Measurements from ENCODE around the gene MYT1. TPM values are rescaled to one million over a fixed set of nuclear protein-coding genes. Genes with fewer than 3 reads are reported as not detected.

MYT1 gene
- total RNA-seq, 1 donor from 2014 or later, result not detected

DNA sequence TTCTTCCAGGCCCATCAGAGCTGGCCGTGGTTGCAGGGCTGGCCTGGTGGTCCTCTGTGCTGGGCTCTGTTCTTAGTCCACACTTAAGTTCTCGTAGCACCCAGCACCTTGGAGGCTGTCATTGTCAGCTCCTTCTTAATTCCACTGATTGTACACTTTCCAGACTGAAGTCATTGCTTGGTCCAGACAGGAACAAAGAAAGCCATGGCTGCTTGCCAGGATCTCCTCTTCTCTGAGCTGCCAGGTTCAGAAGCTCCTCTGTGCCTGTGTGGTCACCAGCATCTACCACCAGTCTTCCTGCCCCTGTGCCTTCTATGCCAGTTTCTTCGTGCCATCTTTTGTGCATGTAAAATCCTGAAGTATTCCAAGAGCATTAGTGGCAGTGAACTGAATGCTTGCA is 51.8 kb downstream of the MYT1 start:
- no peaks in the 10 kb centered on the region for H3K36me3 ChIP-seq
- intact Hi-C loops (cut with DNase I), result no loop called here
- no peak overlapping the region for H3K27ac ChIP-seq
- peaks cover 12% of the 10 kb centered on the region for H3K4me1 ChIP-seq
- no peaks in the 10 kb centered on the region for H3K27me3 ChIP-seq (ENCODE audit: low read depth)
- DNase-seq, result no peak
- no peak for ATAC-seq
- no peaks in the 10 kb centered on the region for H3K9me3 ChIP-seq
- TF ChIP-seq, protein P1, sequence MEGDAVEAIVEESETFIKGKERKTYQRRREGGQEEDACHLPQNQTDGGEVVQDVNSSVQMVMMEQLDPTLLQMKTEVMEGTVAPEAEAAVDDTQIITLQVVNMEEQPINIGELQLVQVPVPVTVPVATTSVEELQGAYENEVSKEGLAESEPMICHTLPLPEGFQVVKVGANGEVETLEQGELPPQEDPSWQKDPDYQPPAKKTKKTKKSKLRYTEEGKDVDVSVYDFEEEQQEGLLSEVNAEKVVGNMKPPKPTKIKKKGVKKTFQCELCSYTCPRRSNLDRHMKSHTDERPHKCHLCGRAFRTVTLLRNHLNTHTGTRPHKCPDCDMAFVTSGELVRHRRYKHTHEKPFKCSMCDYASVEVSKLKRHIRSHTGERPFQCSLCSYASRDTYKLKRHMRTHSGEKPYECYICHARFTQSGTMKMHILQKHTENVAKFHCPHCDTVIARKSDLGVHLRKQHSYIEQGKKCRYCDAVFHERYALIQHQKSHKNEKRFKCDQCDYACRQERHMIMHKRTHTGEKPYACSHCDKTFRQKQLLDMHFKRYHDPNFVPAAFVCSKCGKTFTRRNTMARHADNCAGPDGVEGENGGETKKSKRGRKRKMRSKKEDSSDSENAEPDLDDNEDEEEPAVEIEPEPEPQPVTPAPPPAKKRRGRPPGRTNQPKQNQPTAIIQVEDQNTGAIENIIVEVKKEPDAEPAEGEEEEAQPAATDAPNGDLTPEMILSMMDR (IDR thresholded peaks at IDR 0.05), result no peak
- H3K4me3 ChIP-seq, result no peak overlapping the region

GRCh38 chr20:64216910-64217309 is 52.7 kb downstream of the MYT1 start:
- no peaks in the 10 kb centered on the region for H3K9me3 ChIP-seq
- ATAC-seq, result no peak
- TF ChIP-seq, protein P1 (IDR thresholded peaks at IDR 0.05), result no peak
- intact Hi-C loops (cut with DNase I), result no loop called here
- no peak for DNase-seq
- H3K27ac ChIP-seq, result no peak overlapping the region
- no peak overlapping the region for H3K4me3 ChIP-seq
- no peaks in the 10 kb centered on the region for H3K36me3 ChIP-seq
- no peaks in the 10 kb centered on the region for H3K27me3 ChIP-seq (ENCODE audit: low read depth)
- peaks cover 16% of the 10 kb centered on the region for H3K4me1 ChIP-seq

GRCh38 chr20:64217539-64218221 is 53.4 kb downstream of the MYT1 start:
- DNase-seq (no peak), ATAC-seq (no peak)
- TF ChIP-seq, protein P1 (IDR thresholded peaks at IDR 0.05), result no peak
- Histone ChIP-seq H3K9me3 (no peaks in the 10 kb centered on the region), H3K27me3 (ENCODE audit: low read depth) (no peaks in the 10 kb centered on the region), H3K36me3 (no peaks in the 10 kb centered on the region), H3K27ac (no peak overlapping the region), H3K4me1 (peaks cover 18% of the 10 kb centered on the region), H3K4me3 (no peak overlapping the region)
- intact Hi-C loops (cut with DNase I), result no loop called here

DNA sequence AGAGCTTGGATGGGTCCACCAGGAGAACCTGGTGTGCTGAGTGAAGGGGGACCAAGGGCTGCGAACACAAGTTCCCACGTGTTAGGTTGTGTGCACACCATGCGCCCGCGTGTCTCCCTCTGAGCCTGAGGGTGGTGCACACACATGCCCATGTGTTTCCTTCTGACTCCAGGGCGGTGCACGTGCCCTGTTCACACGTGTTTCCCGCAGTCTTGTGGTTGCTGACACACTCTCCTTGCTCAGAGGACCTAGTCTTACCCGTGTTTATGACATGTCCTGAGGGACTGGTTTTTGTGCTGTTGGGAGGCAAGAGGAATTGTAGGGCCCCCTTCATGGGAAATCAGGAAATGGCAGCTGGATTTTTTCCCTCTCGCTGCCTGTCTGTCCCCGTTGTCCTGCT is 55.0 kb downstream of the MYT1 start:
- Histone ChIP-seq H3K36me3 (no peaks in the 10 kb centered on the region), H3K4me3 (no peak overlapping the region), H3K4me1 (peaks cover 27% of the 10 kb centered on the region), H3K27ac (no peak overlapping the region), H3K9me3 (no peaks in the 10 kb centered on the region), H3K27me3 (ENCODE audit: low read depth) (no peaks in the 10 kb centered on the region)
- TF ChIP-seq, protein P1 (IDR thresholded peaks at IDR 0.05), result no peak
- intact Hi-C loops (cut with DNase I), result no loop called here
- ATAC-seq (no peak), DNase-seq (no peak)

GRCh38 chr20:64219730-64220129 is 55.5 kb downstream of the MYT1 start:
- Histone ChIP-seq H3K4me1 (peaks cover 32% of the 10 kb centered on the region), H3K36me3 (no peaks in the 10 kb centered on the region), H3K4me3 (no peak overlapping the region), H3K9me3 (no peaks in the 10 kb centered on the region), H3K27me3 (ENCODE audit: low read depth) (no peaks in the 10 kb centered on the region), H3K27ac (no peak overlapping the region)
- intact Hi-C loops (cut with DNase I), result no loop called here
- DNase-seq, result no peak
- TF ChIP-seq, protein P1 (IDR thresholded peaks at IDR 0.05), result no peak
- no peak for ATAC-seq

All from lower lobe of right lung (tissue), 2 donors.